GM12878 (cell line): Measurements from ENCODE around the gene RAP1A. TPM values are rescaled to one million over a fixed set of nuclear protein-coding genes. Genes with fewer than 3 reads are reported as not detected.

Experiments used
- ASH2L ChIP-seq: fragments of 300-600, 200-600 bp; sonication (generic); IDR thresholded peaks from 2 replicates; pipeline ENCODE4 v1.6.1; 2017; ENCODE audit warnings: low read depth, mild to moderate bottlenecking, borderline replicate concordance
- ATF2 ChIP-seq: IDR thresholded peaks from 2 replicates; pipeline ENCODE4 v1.6.1; 2012; ENCODE audit warnings: low read length, inconsistent platforms
- BACH1 ChIP-seq: fragments of 450-650 bp; IDR thresholded peaks from 2 replicates; pipeline ENCODE4 v1.6.1; 2017; ENCODE audit warnings: mild to moderate bottlenecking, borderline replicate concordance
- BCL3 ChIP-seq: IDR thresholded peaks from 2 replicates; pipeline ENCODE4 v1.6.1; 2011; ENCODE audit warnings: borderline replicate concordance, low read depth, mild to moderate bottlenecking, moderate library complexity, low read length; ENCODE audit not compliant: insufficient read depth, poor library complexity, severe bottlenecking
- BMI1 ChIP-seq: fragments of 450-650 bp; IDR thresholded peaks from 2 replicates; pipeline ENCODE4 v1.6.1; 2016; ENCODE audit warnings: mild to moderate bottlenecking, moderate library complexity, borderline replicate concordance
- BRCA1 ChIP-seq: IDR thresholded peaks from 2 replicates; pipeline ENCODE4 v1.6.1; 2011; ENCODE audit warnings: low read depth, low read length, improper control_type of control experiment
- CBX5 ChIP-seq: sonication (generic); IDR thresholded peaks from 2 replicates; pipeline ENCODE4 v1.6.1; 2016; ENCODE audit warnings: low read depth, moderate library complexity, mild to moderate bottlenecking, inconsistent platforms
- CEBPB ChIP-seq, 2 experiments: fragments of 150-350 bp in 1 of 2; IDR thresholded peaks; 2 replicates each; pipeline ENCODE4 v1.6.1; 2012 to 2014; ENCODE audit warnings: low read depth in 2 of 2, low read length in 2 of 2, borderline replicate concordance in 1 of 2, inconsistent platforms in 1 of 2
- CHD2 ChIP-seq: IDR thresholded peaks from 2 replicates; pipeline ENCODE4 v1.6.1; 2011; ENCODE audit warnings: low read depth, low read length, improper control_type of control experiment, borderline replicate concordance
- CREB1 ChIP-seq: IDR thresholded peaks from 2 replicates; pipeline ENCODE4 v1.6.1; 2012; ENCODE audit warnings: low read depth, mild to moderate bottlenecking, inconsistent platforms
- FOS ChIP-seq: IDR thresholded peaks from 3 replicates; pipeline ENCODE4 v1.6.1; 2011; ENCODE audit warnings: borderline replicate concordance; ENCODE audit not compliant: insufficient read length; ENCODE audit errors: extremely low read depth
- FOXM1 ChIP-seq: IDR thresholded peaks from 2 replicates; pipeline ENCODE4 v1.6.1; 2012; ENCODE audit warnings: low read depth, mild to moderate bottlenecking, inconsistent platforms, low read length, moderate library complexity
- GABPA ChIP-seq: IDR thresholded peaks from 2 replicates; pipeline ENCODE4 v1.6.1; 2014; ENCODE audit warnings: antibody characterized with exemption, low read depth, mild to moderate bottlenecking, inconsistent platforms
- HDAC2 ChIP-seq: fragments of 200-600 bp; sonication (generic); IDR thresholded peaks from 2 replicates; pipeline ENCODE4 v1.6.1; 2017
- IKZF1 ChIP-seq: fragments of 450-650 bp; conservative IDR thresholded peaks from 2 replicates; pipeline ENCODE4 v1.6.1; 2017; ENCODE audit warnings: antibody characterized with exemption, mild to moderate bottlenecking
- IRF4 ChIP-seq: IDR thresholded peaks from 2 replicates; pipeline ENCODE4 v1.6.1; 2011; ENCODE audit warnings: low read depth, low read length
- JUND ChIP-seq: IDR thresholded peaks from 2 replicates; pipeline ENCODE4 v1.6.1; 2012; ENCODE audit warnings: low read depth, mild to moderate bottlenecking, low read length, improper control_type of control experiment, moderate library complexity
- KLF5 ChIP-seq: fragments of 450-650 bp; IDR thresholded peaks from 2 replicates; pipeline ENCODE4 v1.6.1; 2014; ENCODE audit warnings: mild to moderate bottlenecking; ENCODE audit not compliant: partially characterized antibody
- MEF2B ChIP-seq: fragments of 450-650 bp; IDR thresholded peaks from 2 replicates; pipeline ENCODE4 v1.6.1; 2018; ENCODE audit warnings: mild to moderate bottlenecking, moderate library complexity; ENCODE audit not compliant: partially characterized antibody, poor library complexity, severe bottlenecking
- MTA3 ChIP-seq: IDR thresholded peaks from 2 replicates; pipeline ENCODE4 v1.6.1; 2012; ENCODE audit warnings: low read length, inconsistent platforms, borderline replicate concordance
- NBN ChIP-seq: fragments of 450-650 bp; IDR thresholded peaks from 2 replicates; pipeline ENCODE4 v1.6.1; 2016
- NFIC ChIP-seq: IDR thresholded peaks from 2 replicates; pipeline ENCODE4 v1.6.1; 2012; ENCODE audit warnings: low read depth, mild to moderate bottlenecking, inconsistent platforms, low read length, moderate library complexity
- RAD21 ChIP-seq: IDR thresholded peaks from 2 replicates; pipeline ENCODE4 v1.6.1; 2011; ENCODE audit warnings: mild to moderate bottlenecking, low read depth, low read length, moderate library complexity; ENCODE audit not compliant: insufficient read depth
- RUNX3 ChIP-seq: IDR thresholded peaks from 2 replicates; pipeline ENCODE4 v1.6.1; 2012; ENCODE audit warnings: low read length, inconsistent platforms
- SP1 ChIP-seq: IDR thresholded peaks from one replicate; pipeline ENCODE4 v1.6.1; 2011; ENCODE audit warnings: low read depth, low read length
- TARDBP ChIP-seq: IDR thresholded peaks from 2 replicates; pipeline ENCODE4 v1.6.1; 2016; ENCODE audit warnings: borderline replicate concordance
- TCF12 ChIP-seq: IDR thresholded peaks from 2 replicates; pipeline ENCODE4 v1.6.1; 2011; ENCODE audit warnings: low read depth, mild to moderate bottlenecking, low read length
- USF2 ChIP-seq: IDR thresholded peaks from 2 replicates; pipeline ENCODE4 v1.6.1; 2011; ENCODE audit warnings: low read depth, low read length, improper control_type of control experiment, borderline replicate concordance
- WRNIP1 ChIP-seq: IDR thresholded peaks from 2 replicates; pipeline ENCODE4 v1.6.1; 2011; ENCODE audit warnings: low read depth, low read length, improper control_type of control experiment, borderline replicate concordance
- ZBED1 ChIP-seq: IDR thresholded peaks from 2 replicates; pipeline ENCODE4 v1.6.1; 2016; ENCODE audit warnings: borderline replicate concordance
- ZNF274 ChIP-seq: IDR thresholded peaks from one replicate; pipeline ENCODE4 v1.8.0; 2011; ENCODE audit not compliant: insufficient read length, insufficient read depth
- ZSCAN29 ChIP-seq: fragments of 450-650 bp; IDR thresholded peaks from 2 replicates; pipeline ENCODE4 v1.6.1; 2017; ENCODE audit warnings: mild to moderate bottlenecking, moderate library complexity
- polyA plus RNA-seq, 11 experiments: library from polyadenylated mRNA; depleted of rRNA in 4 of 11; unstranded in 6 of 11; stranded (reverse) in 5 of 11; fragments of >200 nt; fragmentation: Nextera tagmentation in 4 of 11; fragmentation: Illumina TruSeq in 1 of 11; extraction: Ambion mirVana in 4 of 11; extraction: Trizol in 1 of 11; gene quantifications; 1 replicate in 1 of 11; 2 replicates in 10 of 11; pipeline versions ENCODE4 v1.2.1 to v1.2.3, GENCODE V29; 2011 to 2016; ENCODE audit warnings: inconsistent platforms in 2 of 11, missing spikeins in 2 of 11, low read depth in 1 of 11
- total RNA-seq, 4 experiments: library from RNA; depleted of rRNA in 3 of 4; stranded (reverse); fragments of >200 nt in 3 of 4; fragmentation: Illumina TruSeq in 1 of 4; extraction: Trizol in 1 of 4; gene quantifications; 2 replicates each; pipeline versions ENCODE4 v1.2.1 to v1.2.3, GENCODE V29; 2013 to 2021

RAP1A gene
- total and polyA plus RNA-seq, 10 of the 15 experiments (the other 5 are each of a cell fraction or from before 2014, with no cell fraction given) = 38.4 to 213 (median 86.0) TPM

GRCh38 chr1:111600886-111601386 is 18.7 kb upstream of the RAP1A start (continued):
- peak; percentile 40; the same call in 1 of the 2 replicates for TF ChIP-seq GABPA
- peak; percentile 80 for TF ChIP-seq NBN
- 0 out of 2 replicates have a peak, but pooled peaks have one; percentile 88 for TF ChIP-seq CBX5
- no peak for TF ChIP-seq ASH2L
- peak; percentile 95 for TF ChIP-seq IRF4
- TF ChIP-seq TARDBP = no peak
- TF ChIP-seq TCF12 = peak; percentile 98
- TF ChIP-seq ZNF274 = no peak
- TF ChIP-seq NFIC = peak; percentile 93
- TF ChIP-seq ZSCAN29 = no peak
- TF ChIP-seq ATF2 = peak; percentile 97
- TF ChIP-seq JUND = peak; percentile 41; the same call in 1 of the 2 replicates
- TF ChIP-seq SP1 = peak; percentile 74
- no peak for TF ChIP-seq HDAC2
- no peak for TF ChIP-seq CREB1
- peak; percentile 34; the same call in 1 of the 2 replicates for TF ChIP-seq BACH1
- peak; percentile 93 for TF ChIP-seq IKZF1
- TF ChIP-seq ZBED1 = peak; percentile 89; the same call in 1 of the 2 replicates
- no peak for TF ChIP-seq BRCA1
- TF ChIP-seq CHD2 = peak; percentile 58; the same call in 1 of the 2 replicates
- peak; percentile 30; the same call in 1 of the 2 replicates for TF ChIP-seq RAD21
- TF ChIP-seq BMI1 = no peak
- no peak for TF ChIP-seq WRNIP1
- 0 out of 4 replicates have a peak, but pooled peaks of 1 of the 2 experiments have one; percentile 73 for TF ChIP-seq CEBPB (IDR thresholded peaks at IDR 0.05; ENCODE audit: borderline replicate concordance in 1 of 2, low read depth in 2 of 2, low read length in 2 of 2)
- TF ChIP-seq RUNX3 = peak; percentile 94
- TF ChIP-seq USF2 = no peak
- TF ChIP-seq FOS = no peak
- TF ChIP-seq FOXM1 = peak; percentile 97
- TF ChIP-seq MEF2B = peak; percentile 86
- peak; percentile 87; the same call in 1 of the 2 replicates for TF ChIP-seq MTA3
- peak; percentile 51 for TF ChIP-seq KLF5
- TF ChIP-seq BCL3 = peak; percentile 90
